Mesenteric fat pad (tissue), 1 donor: Measurements from ENCODE around the gene CAPSL. TPM values are rescaled to one million over a fixed set of nuclear protein-coding genes. Genes with fewer than 3 reads are reported as not detected.
"Not testable (repeated sequence)": the region's sequence is repeated elsewhere in the genome, so short reads cannot be mapped to it uniquely, and the experiment has no call there.

Experiments used
- DNase-seq: peaks from one replicate; pipeline ENCODE4 v3.0.0-alpha.2; 2020; ENCODE audit warnings: low spot score
- long read RNA-seq: library from polyadenylated mRNA; unstranded; transcript quantifications from one replicate; pipeline ENCODE4 v2.0.0, GENCODE V29; 2020
- total RNA-seq: library from RNA; stranded (reverse); fragmentation: NEBNext Ultra II Directional; extraction: Animal tissue kit (Norgen Biotek cat#: 25700); gene quantifications from one replicate; pipeline ENCODE4 v1.2.1, GENCODE V29; 2021
- donor health status: DM: yes; HTN: yes; CAD: no.

Gene CAPSL
- total RNA-seq, result not detected
- long read RNA-seq, result 0 reads

- DNase-seq, result no peak
Measured at GRCh38 chr5:35938568-35939227, at the start of gene CAPSL. Gene CAPSL (minus strand): TSS chr5:35938622. CDS start chr5:35921120, 17,502 bp downstream.

GRCh38 chr5:35987776-35988175 lies 49.4 kb upstream of the CAPSL start:
- DNase-seq, result no peak

GRCh38 chr5:35979715-35980114 lies 41.3 kb upstream of the CAPSL start:
- no peak for DNase-seq

- DNase-seq, result not testable (repeated sequence)
Measured at GRCh38 chr5:35976859-35977258, 38.4 kb upstream of the CAPSL start.

GRCh38 chr5:35974570-35974969 lies 36.1 kb upstream of the CAPSL start:
- no peak for DNase-seq

- no peak for DNase-seq
Measured at GRCh38 chr5:35971878-35972210, 33.4 kb upstream of the CAPSL start.

GRCh38 chr5:35971186-35971877 lies 32.9 kb upstream of the CAPSL start:
- no peak for DNase-seq

- DNase-seq, result no peak
Measured at GRCh38 chr5:35963381-35963843, 25.0 kb upstream of the CAPSL start.

- DNase-seq, result no peak
Measured at GRCh38 chr5:35960328-35960727, 21.9 kb upstream of the CAPSL start.

GRCh38 chr5:35956429-35956828 lies 18.0 kb upstream of the CAPSL start:
- no peak for DNase-seq

GRCh38 chr5:35954175-35954574 lies 15.8 kb upstream of the CAPSL start:
- DNase-seq, result no peak

GRCh38 chr5:35947085-35947484 lies 8.7 kb upstream of the CAPSL start:
- DNase-seq, result no peak

GRCh38 chr5:35939639-35940038 lies 1.2 kb upstream of the CAPSL start:
- no peak for DNase-seq

GRCh38 chr5:35926389-35927051 lies 11.9 kb downstream of the CAPSL start:
- no peak for DNase-seq

- peak; percentile 89 for DNase-seq
Measured at GRCh38 chr5:35924950-35925722, 13.3 kb downstream of the CAPSL start.

- DNase-seq, result no peak
Measured at GRCh38 chr5:35924122-35924949, 14.1 kb downstream of the CAPSL start.

GRCh38 chr5:35922468-35922867 lies 16.0 kb downstream of the CAPSL start:
- no peak for DNase-seq

- no peak for DNase-seq
Measured at GRCh38 chr5:35921930-35922329, 16.5 kb downstream of the CAPSL start.

- no peak for DNase-seq
Measured at GRCh38 chr5:35920890-35921289, 17.5 kb downstream of the CAPSL start.

- DNase-seq, result no peak
Measured at GRCh38 chr5:35919191-35919590, 19.2 kb downstream of the CAPSL start.

- no peak for DNase-seq
Measured at GRCh38 chr5:35908814-35909213, 29.6 kb downstream of the CAPSL start.
